Coronary artery (tissue), 2 donors: Measurements from ENCODE around the gene ALG1.
"Not testable (repeated sequence)": the region's sequence is repeated elsewhere in the genome, so short reads cannot be mapped to it uniquely, and the experiment has no call there.

ENCODE experiments used
- DNase-seq: peaks from one replicate; pipeline ENCODE4 v3.0.0-alpha.2; 2017; ENCODE audit warnings: low spot score
- H3K27ac ChIP-seq, 2 donors: fragments of 200-600 bp; sonication (generic); one replicate each; pipeline ENCODE4 v1.5.1; 2016 to 2019
- H3K4me3 ChIP-seq: fragments of 200-600 bp; sonication (generic); 2 replicates; pipeline ENCODE4 v1.5.1; 2016; ENCODE audit warnings: mild to moderate bottlenecking, moderate library complexity
- CTCF ChIP-seq: fragments of 200-600 bp; sonication (generic); IDR thresholded peaks from one replicate; pipeline ENCODE4 v1.5.1; 2019; ENCODE audit warnings: antibody characterized with exemption

Gene ALG1

GRCh38 chr16:5077304-5077703 lies 5.7 kb downstream of the ALG1 start:
- DNase-seq: no peak
- H3K27ac ChIP-seq: no peak overlapping the region
- no peak for TF ChIP-seq CTCF
- no peak overlapping the region for H3K4me3 ChIP-seq

GRCh38 chr16:5078626-5079025 lies 7.0 kb downstream of the ALG1 start:
- H3K27ac ChIP-seq: no peak overlapping the region
- no peak for DNase-seq
- TF ChIP-seq CTCF: no peak

GRCh38 chr16:5080461-5080860 lies 8.8 kb downstream of the ALG1 start:
- DNase-seq, H3K27ac ChIP-seq, H3K4me3 ChIP-seq: not testable (repeated sequence)

More at GRCh38 chr16:5078626-5079025, 7.0 kb downstream of the ALG1 start:
- H3K4me3 ChIP-seq: no peak overlapping the region

GRCh38 chr16:5080996-5081395 lies 9.4 kb downstream of the ALG1 start:
- not testable (repeated sequence) for H3K27ac ChIP-seq, DNase-seq, H3K4me3 ChIP-seq

- H3K4me3 ChIP-seq, DNase-seq, H3K27ac ChIP-seq: not testable (repeated sequence)
Observed at GRCh38 chr16:5083646-5084045, 12.0 kb downstream of the ALG1 start.

- not testable (repeated sequence) for DNase-seq, H3K4me3 ChIP-seq
Observed at GRCh38 chr16:5084099-5084731, 12.6 kb downstream of the ALG1 start.

GRCh38 chr16:5084802-5085201 lies 13.2 kb downstream of the ALG1 start:
- peak; percentile 49 for TF ChIP-seq CTCF
- not testable (repeated sequence) for H3K4me3 ChIP-seq, H3K27ac ChIP-seq, DNase-seq

More at GRCh38 chr16:5084099-5084731, 12.6 kb downstream of the ALG1 start:
- H3K27ac ChIP-seq: not testable (repeated sequence)

GRCh38 chr16:5085716-5086115 lies 14.1 kb downstream of the ALG1 start:
- not testable (repeated sequence) for DNase-seq, H3K4me3 ChIP-seq, H3K27ac ChIP-seq

- not testable (repeated sequence) for H3K27ac ChIP-seq, H3K4me3 ChIP-seq, DNase-seq
Observed at GRCh38 chr16:5088086-5088790, 16.6 kb downstream of the ALG1 start.

GRCh38 chr16:5088936-5089335 lies 17.3 kb downstream of the ALG1 start:
- H3K4me3 ChIP-seq, H3K27ac ChIP-seq, DNase-seq: not testable (repeated sequence)

GRCh38 chr16:5089911-5090555 lies 18.4 kb downstream of the ALG1 start:
- not testable (repeated sequence) for DNase-seq, H3K4me3 ChIP-seq, H3K27ac ChIP-seq

GRCh38 chr16:5090592-5090991 lies 18.9 kb downstream of the ALG1 start:
- not testable (repeated sequence) for H3K27ac ChIP-seq, H3K4me3 ChIP-seq, DNase-seq

- not testable (repeated sequence) for H3K27ac ChIP-seq, H3K4me3 ChIP-seq, DNase-seq
Observed at GRCh38 chr16:5093081-5093480, 21.4 kb downstream of the ALG1 start.

- DNase-seq, H3K27ac ChIP-seq: not testable (repeated sequence)
Observed at GRCh38 chr16:5093746-5094145, 22.1 kb downstream of the ALG1 start.

GRCh38 chr16:5095145-5095830 lies 23.6 kb downstream of the ALG1 start:
- not testable (repeated sequence) for H3K27ac ChIP-seq, DNase-seq, H3K4me3 ChIP-seq

More at GRCh38 chr16:5093746-5094145, 22.1 kb downstream of the ALG1 start:
- not testable (repeated sequence) for H3K4me3 ChIP-seq
